ENCODE results near the gene TRMT11. TPM values are rescaled to one million over a fixed set of nuclear protein-coding genes. Genes with fewer than 3 reads are reported as not detected.

Gene TRMT11
- total RNA-seq, 1 experiment from 2014 or later = 36.7 TPM

DNA sequence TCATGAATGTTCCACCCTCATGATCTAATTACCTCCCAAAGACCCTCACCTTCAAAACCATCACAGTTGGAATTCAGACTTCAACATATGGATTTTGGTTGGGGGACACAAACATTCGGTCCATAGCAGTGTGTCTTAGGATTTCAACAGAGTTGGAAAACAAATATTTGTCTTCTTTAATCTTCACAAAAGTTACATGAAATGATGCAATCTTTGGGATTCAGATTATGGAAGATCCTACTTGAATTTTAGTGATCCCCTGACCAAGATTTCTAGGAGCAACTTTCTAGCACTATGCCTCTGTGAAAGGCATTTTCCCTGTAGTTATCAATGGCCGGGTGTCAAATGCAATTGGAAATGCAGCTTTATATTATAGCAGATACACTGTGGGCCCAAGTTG is 86.5 kb downstream of the TRMT11 start:
- H3K9me3 Mint-ChIP-seq (ENCODE audit: unreplicated experiment) = no peaks in the 10 kb centered on the region
- intact Hi-C loops (cut with micrococcal nuclease; ENCODE audit: unreplicated experiment) = no loop called here
- no peaks in the 10 kb centered on the region for H3K9me3 ChIP-seq
- no TSS peak for BruUV-seq (replicated peaks)
- H3K4me3 Mint-ChIP-seq (ENCODE audit: unreplicated experiment) = no peak overlapping the region
- TF ChIP-seq, protein P1, sequence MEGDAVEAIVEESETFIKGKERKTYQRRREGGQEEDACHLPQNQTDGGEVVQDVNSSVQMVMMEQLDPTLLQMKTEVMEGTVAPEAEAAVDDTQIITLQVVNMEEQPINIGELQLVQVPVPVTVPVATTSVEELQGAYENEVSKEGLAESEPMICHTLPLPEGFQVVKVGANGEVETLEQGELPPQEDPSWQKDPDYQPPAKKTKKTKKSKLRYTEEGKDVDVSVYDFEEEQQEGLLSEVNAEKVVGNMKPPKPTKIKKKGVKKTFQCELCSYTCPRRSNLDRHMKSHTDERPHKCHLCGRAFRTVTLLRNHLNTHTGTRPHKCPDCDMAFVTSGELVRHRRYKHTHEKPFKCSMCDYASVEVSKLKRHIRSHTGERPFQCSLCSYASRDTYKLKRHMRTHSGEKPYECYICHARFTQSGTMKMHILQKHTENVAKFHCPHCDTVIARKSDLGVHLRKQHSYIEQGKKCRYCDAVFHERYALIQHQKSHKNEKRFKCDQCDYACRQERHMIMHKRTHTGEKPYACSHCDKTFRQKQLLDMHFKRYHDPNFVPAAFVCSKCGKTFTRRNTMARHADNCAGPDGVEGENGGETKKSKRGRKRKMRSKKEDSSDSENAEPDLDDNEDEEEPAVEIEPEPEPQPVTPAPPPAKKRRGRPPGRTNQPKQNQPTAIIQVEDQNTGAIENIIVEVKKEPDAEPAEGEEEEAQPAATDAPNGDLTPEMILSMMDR (IDR thresholded peaks at IDR 0.05; ENCODE audit: insufficient read depth in 1 of 2, low read depth in 1 of 2, low read length in 1 of 2, severe bottlenecking in 1 of 2, unreplicated experiment in 1 of 2) = no peak
- ChIA-PET CTCF (no interaction called here), POLR2A (no interaction called here)
- no peaks in the 10 kb centered on the region for H3K27me3 ChIP-seq (replicated peaks; ENCODE audit: control insufficient read depth, insufficient read depth, low read length)
- no peak overlapping the region for H3K27ac Mint-ChIP-seq (ENCODE audit: unreplicated experiment)
- no peaks in the 10 kb centered on the region for H3K27me3 Mint-ChIP-seq (ENCODE audit: insufficient read depth, unreplicated experiment)
- H3K4me1 ChIP-seq = peaks cover 34% of the 10 kb centered on the region
- DNase-seq = no peak
- H3K36me3 ChIP-seq (ENCODE audit: control insufficient read depth, insufficient read depth, low read length) = no peaks in the 10 kb centered on the region; the same call in none of the 2 replicates
- no peak overlapping the region for H3K4me3 ChIP-seq (ENCODE audit: low read depth, low read length)
- peaks cover 12% of the 10 kb centered on the region for H3K4me1 Mint-ChIP-seq (ENCODE audit: low read depth, unreplicated experiment)
- H3K36me3 Mint-ChIP-seq (ENCODE audit: insufficient read depth, unreplicated experiment) = peaks cover 16% of the 10 kb centered on the region

DNA sequence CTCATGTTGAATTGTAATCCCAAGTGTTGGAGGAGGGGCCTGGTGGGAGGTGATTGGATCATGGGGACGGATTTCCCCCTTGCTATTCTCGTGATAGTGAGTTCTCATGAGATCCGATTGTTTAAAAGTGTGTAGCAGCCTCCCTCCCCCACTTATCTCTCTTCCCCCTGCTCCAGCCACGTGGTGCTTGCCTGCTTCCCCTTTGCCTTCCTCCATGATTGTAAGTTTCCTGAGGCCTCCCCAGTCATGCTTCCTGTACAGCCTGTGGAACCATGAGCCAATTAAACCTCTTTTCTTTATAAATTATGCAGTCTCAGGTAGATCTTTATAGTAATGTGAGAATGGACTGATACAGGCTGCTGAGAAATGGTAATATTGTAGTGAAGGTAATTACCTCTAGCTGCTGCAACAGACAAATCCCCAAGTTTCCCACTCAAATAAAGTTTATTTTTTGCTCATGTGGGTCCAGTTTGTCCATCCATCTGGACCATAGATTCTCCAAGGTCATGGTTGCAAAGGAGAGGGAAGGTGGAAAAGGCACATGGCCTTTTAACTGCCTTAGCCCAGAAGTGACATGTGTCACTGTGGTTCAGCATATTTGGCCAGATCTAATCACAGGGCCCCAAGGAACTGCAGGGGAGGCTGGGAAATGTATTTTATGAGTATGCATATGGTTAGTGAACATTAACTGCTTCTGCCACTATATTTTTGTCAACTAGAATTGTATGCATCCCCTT is 89.2 kb downstream of the TRMT11 start:
- ChIA-PET CTCF (no interaction called here), POLR2A (no interaction called here)
- no peak overlapping the region for H3K4me3 Mint-ChIP-seq (ENCODE audit: unreplicated experiment)
- no peaks in the 10 kb centered on the region for H3K27me3 Mint-ChIP-seq (ENCODE audit: insufficient read depth, unreplicated experiment)
- no peak for DNase-seq
- Histone ChIP-seq H3K4me1 (peaks cover 39% of the 10 kb centered on the region), H3K9me3 (no peaks in the 10 kb centered on the region), H3K27me3 (replicated peaks; ENCODE audit: control insufficient read depth, insufficient read depth, low read length) (no peaks in the 10 kb centered on the region), H3K4me3 (ENCODE audit: low read depth, low read length) (no peak overlapping the region), H3K36me3 (ENCODE audit: control insufficient read depth, insufficient read depth, low read length) (no peaks in the 10 kb centered on the region; the same call in none of the 2 replicates)
- H3K4me1 Mint-ChIP-seq (ENCODE audit: low read depth, unreplicated experiment) = peaks cover 12% of the 10 kb centered on the region
- BruUV-seq (replicated peaks) = no TSS peak
- H3K9me3 Mint-ChIP-seq (ENCODE audit: unreplicated experiment) = no peaks in the 10 kb centered on the region
- intact Hi-C loops (cut with micrococcal nuclease; ENCODE audit: unreplicated experiment) = loop anchor here (2.0 kb wide), 1 partner anchor 19 kb away; no protein-coding TSS in a partner anchor
- H3K27ac Mint-ChIP-seq (ENCODE audit: unreplicated experiment) = no peak overlapping the region
- peaks cover 5% of the 10 kb centered on the region for H3K36me3 Mint-ChIP-seq (ENCODE audit: insufficient read depth, unreplicated experiment)
- TF ChIP-seq, protein P1 (IDR thresholded peaks at IDR 0.05; ENCODE audit: insufficient read depth in 1 of 2, low read depth in 1 of 2, low read length in 1 of 2, severe bottlenecking in 1 of 2, unreplicated experiment in 1 of 2) = no peak

DNA sequence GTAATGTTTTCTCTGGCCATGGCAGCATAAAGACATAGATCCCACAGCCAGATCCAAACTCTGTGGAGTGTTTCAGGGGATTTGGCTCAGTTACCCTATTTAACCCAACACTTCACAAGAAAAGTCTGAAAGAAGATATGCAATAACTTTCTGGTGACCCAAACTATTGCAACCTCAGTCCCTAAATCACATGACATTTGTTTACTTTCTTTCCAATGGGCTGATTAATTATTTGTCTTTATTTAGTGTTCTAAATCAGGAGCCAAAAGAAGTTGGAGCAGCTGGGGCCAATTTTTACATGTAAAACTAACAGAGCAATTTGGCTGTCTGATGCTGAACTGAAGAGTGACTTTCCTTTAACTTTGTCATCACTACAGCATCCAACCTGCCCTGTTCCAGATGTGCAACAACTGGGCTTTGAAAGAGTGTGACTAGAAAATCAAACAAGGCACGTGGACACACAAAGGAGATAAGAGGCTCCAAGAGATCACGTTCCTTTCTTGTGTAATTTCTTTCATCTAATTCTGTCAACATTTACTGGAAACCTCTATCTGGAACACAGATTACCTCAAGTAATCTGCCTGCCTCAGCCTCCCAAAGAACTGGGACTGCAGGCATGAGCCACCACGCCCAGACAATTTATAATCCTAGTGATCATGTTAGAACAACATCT is 90.8 kb downstream of the TRMT11 start:
- intact Hi-C loops (cut with micrococcal nuclease; ENCODE audit: unreplicated experiment) = loop anchor here (1.0 to 2.0 kb wide), 3 partner anchors 14 to 43 kb away; no protein-coding TSS in a partner anchor
- no peak overlapping the region for H3K4me3 Mint-ChIP-seq (ENCODE audit: unreplicated experiment)
- BruUV-seq (replicated peaks) = no TSS peak
- H3K36me3 Mint-ChIP-seq (ENCODE audit: insufficient read depth, unreplicated experiment) = peaks cover 5% of the 10 kb centered on the region
- H3K4me1 ChIP-seq = peaks cover 36% of the 10 kb centered on the region
- ChIA-PET POLR2A (no interaction called here), CTCF (no interaction called here)
- no peaks in the 10 kb centered on the region for H3K9me3 Mint-ChIP-seq (ENCODE audit: unreplicated experiment)
- no peaks in the 10 kb centered on the region for H3K9me3 ChIP-seq
- H3K4me3 ChIP-seq (ENCODE audit: low read depth, low read length) = no peak overlapping the region
- no peaks in the 10 kb centered on the region; the same call in 1 of the 2 replicates for H3K36me3 ChIP-seq (ENCODE audit: control insufficient read depth, insufficient read depth, low read length)
- TF ChIP-seq, protein P1 (IDR thresholded peaks at IDR 0.05; ENCODE audit: insufficient read depth in 1 of 2, low read depth in 1 of 2, low read length in 1 of 2, severe bottlenecking in 1 of 2, unreplicated experiment in 1 of 2) = no peak
- no peak overlapping the region for H3K27ac Mint-ChIP-seq (ENCODE audit: unreplicated experiment)
- peaks cover 6% of the 10 kb centered on the region for H3K4me1 Mint-ChIP-seq (ENCODE audit: low read depth, unreplicated experiment)
- H3K27me3 ChIP-seq (replicated peaks; ENCODE audit: control insufficient read depth, insufficient read depth, low read length) = no peaks in the 10 kb centered on the region
- DNase-seq = peak; percentile 61 to 71
- H3K27me3 Mint-ChIP-seq (ENCODE audit: insufficient read depth, unreplicated experiment) = no peaks in the 10 kb centered on the region

All from Caco-2 (cell line).